ENCODE results near the gene MORC1.

DNA sequence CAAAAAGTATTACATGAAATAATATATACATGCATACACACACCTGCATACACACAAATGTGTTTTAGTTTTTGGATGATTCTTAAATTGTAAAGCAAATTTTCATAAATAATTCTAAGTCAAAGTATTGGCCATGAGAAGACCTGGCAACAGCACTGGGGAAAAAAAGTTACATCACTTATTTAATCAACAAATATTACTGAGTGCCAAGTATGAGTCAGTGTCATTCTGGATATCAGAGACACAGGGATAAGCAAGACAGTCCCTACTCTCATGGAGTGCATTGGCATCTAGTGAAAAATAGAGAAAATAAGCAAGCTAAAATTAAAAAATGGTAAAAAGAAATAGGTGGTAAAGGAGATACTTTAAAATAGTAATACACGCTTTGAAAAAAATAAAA is 134.9 kb downstream of the MORC1 start:
- TF ChIP-seq, protein P1, sequence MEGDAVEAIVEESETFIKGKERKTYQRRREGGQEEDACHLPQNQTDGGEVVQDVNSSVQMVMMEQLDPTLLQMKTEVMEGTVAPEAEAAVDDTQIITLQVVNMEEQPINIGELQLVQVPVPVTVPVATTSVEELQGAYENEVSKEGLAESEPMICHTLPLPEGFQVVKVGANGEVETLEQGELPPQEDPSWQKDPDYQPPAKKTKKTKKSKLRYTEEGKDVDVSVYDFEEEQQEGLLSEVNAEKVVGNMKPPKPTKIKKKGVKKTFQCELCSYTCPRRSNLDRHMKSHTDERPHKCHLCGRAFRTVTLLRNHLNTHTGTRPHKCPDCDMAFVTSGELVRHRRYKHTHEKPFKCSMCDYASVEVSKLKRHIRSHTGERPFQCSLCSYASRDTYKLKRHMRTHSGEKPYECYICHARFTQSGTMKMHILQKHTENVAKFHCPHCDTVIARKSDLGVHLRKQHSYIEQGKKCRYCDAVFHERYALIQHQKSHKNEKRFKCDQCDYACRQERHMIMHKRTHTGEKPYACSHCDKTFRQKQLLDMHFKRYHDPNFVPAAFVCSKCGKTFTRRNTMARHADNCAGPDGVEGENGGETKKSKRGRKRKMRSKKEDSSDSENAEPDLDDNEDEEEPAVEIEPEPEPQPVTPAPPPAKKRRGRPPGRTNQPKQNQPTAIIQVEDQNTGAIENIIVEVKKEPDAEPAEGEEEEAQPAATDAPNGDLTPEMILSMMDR (conservative IDR thresholded peaks at IDR 0.05; ENCODE audit: low read length): no peak
- no peak for TF ChIP-seq EZH2phosphoT487 (IDR thresholded peaks at IDR 0.05; ENCODE audit: borderline replicate concordance)
